ENCODE measurements around the gene ALDH3A1.

The ALDH3A1 gene

GRCh38 chr17:19733953-19734526, 14.1 kb downstream of the ALDH3A1 start:
- H3K4me3 ChIP-seq (ENCODE audit: low read depth, low read length): no peak overlapping the region
- TF ChIP-seq CTCF (IDR thresholded peaks at IDR 0.05; ENCODE audit: low read depth, low read length) (no peak), MYC (IDR thresholded peaks at IDR 0.05; ENCODE audit: low read depth, low read length) (no peak), MAX (IDR thresholded peaks at IDR 0.05; ENCODE audit: low read depth, low read length) (no peak), POLR2A (IDR thresholded peaks at IDR 0.05; ENCODE audit: extremely low read depth, insufficient read length) (no peak)
- DNase-seq (ENCODE audit: low read depth): no peak

- no peak overlapping the region for H3K4me3 ChIP-seq (ENCODE audit: low read depth, low read length)
- no peak for TF ChIP-seq MAX (IDR thresholded peaks at IDR 0.05; ENCODE audit: low read depth, low read length)
- TF ChIP-seq MYC (IDR thresholded peaks at IDR 0.05; ENCODE audit: low read depth, low read length): no peak
- no peak for TF ChIP-seq CTCF (IDR thresholded peaks at IDR 0.05; ENCODE audit: low read depth, low read length)
- no peak for TF ChIP-seq POLR2A (IDR thresholded peaks at IDR 0.05; ENCODE audit: extremely low read depth, insufficient read length)
- no peak for DNase-seq (ENCODE audit: low read depth)
Observed at GRCh38 chr17:19731626-19732025, 16.5 kb downstream of the ALDH3A1 start.

- H3K4me3 ChIP-seq (ENCODE audit: low read depth, low read length): no peak overlapping the region
- TF ChIP-seq MAX (IDR thresholded peaks at IDR 0.05; ENCODE audit: low read depth, low read length) (no peak), POLR2A (IDR thresholded peaks at IDR 0.05; ENCODE audit: extremely low read depth, insufficient read length) (no peak), CTCF (IDR thresholded peaks at IDR 0.05; ENCODE audit: low read depth, low read length) (no peak), MYC (IDR thresholded peaks at IDR 0.05; ENCODE audit: low read depth, low read length) (no peak)
- no peak for DNase-seq (ENCODE audit: low read depth)
Observed at GRCh38 chr17:19730843-19731242, 17.3 kb downstream of the ALDH3A1 start.

- DNase-seq (ENCODE audit: low read depth): no peak
- H3K4me3 ChIP-seq (ENCODE audit: low read depth, low read length): no peak overlapping the region
- TF ChIP-seq POLR2A (IDR thresholded peaks at IDR 0.05; ENCODE audit: extremely low read depth, insufficient read length) (no peak), CTCF (IDR thresholded peaks at IDR 0.05; ENCODE audit: low read depth, low read length) (no peak), MYC (IDR thresholded peaks at IDR 0.05; ENCODE audit: low read depth, low read length) (no peak), MAX (IDR thresholded peaks at IDR 0.05; ENCODE audit: low read depth, low read length) (no peak)
Observed at GRCh38 chr17:19729900-19730299, 18.2 kb downstream of the ALDH3A1 start.

- no peak overlapping the region for H3K4me3 ChIP-seq (ENCODE audit: low read depth, low read length)
- TF ChIP-seq MYC (IDR thresholded peaks at IDR 0.05; ENCODE audit: low read depth, low read length) (no peak), POLR2A (IDR thresholded peaks at IDR 0.05; ENCODE audit: extremely low read depth, insufficient read length) (no peak), MAX (IDR thresholded peaks at IDR 0.05; ENCODE audit: low read depth, low read length) (no peak), CTCF (IDR thresholded peaks at IDR 0.05; ENCODE audit: low read depth, low read length) (no peak)
- DNase-seq (ENCODE audit: low read depth): no peak
Observed at GRCh38 chr17:19728084-19728495, 20.0 kb downstream of the ALDH3A1 start.

Measured in NB4 (cell line).